OCI-M2 (cell line): ENCODE measurements around the gene ARHGAP45.

ENCODE experiments used
- DNase-seq: peaks from one replicate; lab custom pipeline; 2025; ENCODE audit not compliant: unreplicated experiment; lab: John Stamatoyannopoulos, UW

ARHGAP45 gene

GRCh38 chr19:1069009-1069779 lies 2.2 kb downstream of the ARHGAP45 start:
- no peak for DNase-seq

GRCh38 chr19:1070576-1070930 lies 3.6 kb downstream of the ARHGAP45 start:
- no peak for DNase-seq

- DNase-seq = no peak
Measured at GRCh38 chr19:1070931-1071791, 4.2 kb downstream of the ARHGAP45 start.

GRCh38 chr19:1072371-1073015 lies 5.5 kb downstream of the ARHGAP45 start:
- no peak for DNase-seq

DNA sequence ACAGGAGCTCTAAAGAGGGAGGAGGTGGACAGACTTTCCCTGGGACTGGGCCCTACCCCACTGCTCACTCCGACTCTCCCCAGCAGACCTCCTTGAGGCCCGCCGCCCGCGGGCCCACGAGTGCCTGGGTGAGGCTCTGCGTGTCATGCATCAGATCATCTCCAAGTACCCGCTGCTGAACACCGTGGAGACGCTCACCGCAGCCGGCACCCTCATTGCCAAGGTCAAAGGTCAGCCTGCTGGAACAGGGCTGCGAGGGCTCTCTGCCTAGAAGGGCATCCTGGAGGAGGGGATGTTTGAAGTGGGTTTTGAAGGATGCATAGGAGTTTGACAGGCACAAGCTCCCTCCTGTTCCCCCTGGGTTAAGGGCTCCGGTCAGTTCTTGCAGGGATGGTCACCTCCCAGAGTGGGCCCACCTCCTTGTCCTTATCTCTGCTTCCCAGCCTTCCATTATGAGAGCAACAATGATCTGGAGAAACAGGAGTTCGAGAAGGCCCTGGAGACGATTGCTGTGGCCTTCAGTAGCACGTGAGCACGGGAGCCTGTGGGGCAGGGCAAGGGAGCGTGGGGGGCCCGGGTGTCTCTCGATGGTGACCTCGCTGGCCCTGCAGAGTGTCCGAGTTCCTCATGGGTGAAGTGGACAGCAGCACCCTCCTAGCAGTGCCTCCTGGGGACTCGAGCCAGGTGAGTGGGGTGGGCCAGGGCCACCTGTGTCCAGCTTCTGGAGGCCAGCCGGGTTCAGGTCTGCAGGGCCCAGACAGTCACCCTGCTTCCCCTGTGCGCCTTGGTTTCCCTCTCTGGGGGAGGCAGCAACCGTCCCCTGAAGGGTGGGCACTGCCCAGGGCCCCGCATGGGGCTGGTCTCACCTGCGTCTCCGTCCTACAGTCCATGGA lies 6.3 kb downstream of the ARHGAP45 start:
- DNase-seq = no peak

DNA sequence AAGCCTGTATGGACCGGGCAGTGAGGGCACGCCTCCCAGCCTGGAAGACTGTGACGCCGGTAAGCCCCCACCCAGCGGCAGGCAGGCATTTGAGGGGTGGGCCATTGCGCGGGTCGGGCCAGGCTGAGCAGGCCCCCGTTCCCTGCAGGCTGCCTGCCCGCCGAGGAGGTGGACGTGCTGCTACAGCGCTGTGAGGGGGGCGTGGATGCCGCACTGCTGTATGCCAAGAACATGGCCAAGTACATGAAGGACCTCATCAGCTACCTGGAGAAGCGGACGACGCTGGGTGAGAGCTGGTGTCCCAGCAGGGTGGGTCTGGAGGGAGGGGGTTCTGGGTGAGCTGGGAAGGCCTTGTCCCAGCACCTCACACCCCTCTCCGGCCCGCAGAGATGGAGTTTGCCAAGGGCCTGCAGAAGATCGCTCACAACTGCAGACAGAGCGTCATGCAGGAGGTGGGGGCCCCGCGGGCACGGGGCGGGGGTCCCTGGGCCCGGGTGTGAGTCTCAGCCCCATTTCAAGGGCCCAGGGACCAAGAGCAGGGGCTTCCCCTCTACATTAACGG lies 7.1 kb downstream of the ARHGAP45 start:
- DNase-seq = no peak

GRCh38 chr19:1074544-1075283 lies 7.7 kb downstream of the ARHGAP45 start:
- no peak for DNase-seq

DNA sequence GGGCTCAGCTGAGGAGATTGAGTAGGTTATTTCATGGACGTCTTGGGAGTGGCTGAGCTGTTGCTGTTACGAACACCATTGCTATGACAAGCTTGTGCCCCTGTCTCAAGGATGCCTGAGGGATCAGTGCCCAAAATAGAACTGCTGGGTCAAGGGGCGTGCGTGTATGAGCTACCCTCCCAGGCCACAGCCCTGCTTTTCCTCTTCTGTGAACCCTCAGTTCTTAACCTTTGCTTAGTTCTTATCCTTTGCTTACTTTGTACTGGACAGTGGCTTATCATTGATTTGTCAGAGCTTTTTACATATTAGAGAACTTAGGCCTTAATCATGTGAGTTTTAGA lies 9.0 kb downstream of the ARHGAP45 start:
- no peak for DNase-seq

- DNase-seq = no peak
Measured at GRCh38 chr19:1076951-1077350, 10.0 kb downstream of the ARHGAP45 start.

GRCh38 chr19:1079566-1080111 lies 12.7 kb downstream of the ARHGAP45 start:
- DNase-seq = no peak

DNA sequence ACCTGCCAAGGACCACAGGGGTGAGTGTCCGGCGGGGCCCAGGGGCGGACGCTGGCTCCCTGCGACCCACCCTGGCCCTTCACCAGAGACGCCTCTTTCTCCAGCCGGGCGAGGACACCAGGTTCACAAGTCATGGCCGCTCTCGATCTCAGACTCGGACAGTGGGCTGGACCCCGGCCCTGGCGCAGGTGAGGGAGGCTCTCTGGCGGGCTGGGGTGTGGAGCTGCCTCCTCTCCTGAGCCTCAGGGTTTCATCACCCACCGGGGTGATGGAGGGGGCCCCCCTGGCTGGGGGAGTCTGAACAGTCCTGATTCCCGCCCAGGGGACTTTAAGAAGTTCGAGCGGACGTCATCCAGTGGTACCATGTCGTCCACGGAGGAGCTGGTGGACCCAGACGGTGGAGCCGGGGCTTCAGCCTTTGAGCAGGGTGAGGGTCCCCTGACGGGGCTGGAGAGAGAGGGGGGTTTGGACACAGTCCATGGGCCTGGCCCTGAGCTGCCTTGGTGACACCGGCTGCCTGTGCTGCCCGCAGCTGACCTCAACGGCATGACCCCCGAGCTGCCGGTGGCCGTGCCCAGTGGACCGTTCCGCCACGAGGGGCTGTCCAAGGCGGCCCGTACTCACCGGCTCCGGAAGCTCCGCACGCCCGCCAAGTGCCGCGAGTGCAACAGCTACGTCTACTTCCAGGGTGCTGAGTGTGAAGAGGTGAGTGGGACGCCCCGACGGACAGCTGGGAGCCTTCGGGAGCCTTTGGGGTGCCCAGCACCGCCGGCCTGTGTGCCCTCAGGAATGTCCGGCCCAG lies 13.6 kb downstream of the ARHGAP45 start:
- DNase-seq = no peak

DNA sequence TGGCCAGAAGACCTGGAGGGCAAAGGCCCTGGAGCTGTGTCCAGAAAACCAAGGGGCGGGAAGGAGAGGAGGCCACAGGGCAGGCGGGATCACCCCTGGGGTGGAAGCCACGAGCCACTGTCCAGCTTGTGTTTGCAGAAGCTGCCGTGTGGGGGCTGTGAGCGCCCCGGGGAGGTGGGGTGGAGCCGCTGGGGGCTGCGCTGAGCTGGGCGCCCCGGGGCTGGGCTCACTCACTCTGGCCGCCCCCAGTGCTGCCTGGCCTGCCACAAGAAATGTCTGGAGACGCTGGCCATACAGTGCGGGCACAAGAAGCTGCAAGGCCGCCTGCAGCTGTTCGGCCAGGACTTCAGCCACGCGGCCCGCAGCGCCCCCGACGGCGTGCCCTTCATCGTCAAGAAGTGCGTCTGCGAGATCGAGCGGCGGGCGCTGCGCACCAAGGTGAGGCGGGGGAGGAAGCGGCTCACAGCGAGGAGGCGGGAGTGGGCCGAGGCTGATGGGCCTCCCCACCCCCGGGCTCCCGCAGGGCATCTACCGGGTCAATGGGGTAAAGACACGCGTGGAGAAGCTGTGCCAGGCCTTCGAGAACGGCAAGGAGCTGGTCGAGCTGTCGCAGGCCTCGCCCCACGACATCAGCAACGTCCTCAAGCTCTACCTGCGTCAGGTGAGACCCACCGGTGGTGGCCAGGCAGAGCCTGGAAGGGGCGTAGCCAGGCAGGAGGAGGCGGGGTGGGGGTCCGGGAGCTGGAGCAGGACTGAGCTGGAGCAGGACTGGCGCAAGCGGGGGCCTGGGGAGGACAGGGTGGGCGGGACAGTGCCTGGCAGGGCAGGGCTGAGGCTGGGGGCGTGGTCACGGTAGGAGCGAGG lies 14.6 kb downstream of the ARHGAP45 start:
- DNase-seq = no peak

GRCh38 chr19:1082165-1082927 lies 15.4 kb downstream of the ARHGAP45 start:
- no peak for DNase-seq

DNA sequence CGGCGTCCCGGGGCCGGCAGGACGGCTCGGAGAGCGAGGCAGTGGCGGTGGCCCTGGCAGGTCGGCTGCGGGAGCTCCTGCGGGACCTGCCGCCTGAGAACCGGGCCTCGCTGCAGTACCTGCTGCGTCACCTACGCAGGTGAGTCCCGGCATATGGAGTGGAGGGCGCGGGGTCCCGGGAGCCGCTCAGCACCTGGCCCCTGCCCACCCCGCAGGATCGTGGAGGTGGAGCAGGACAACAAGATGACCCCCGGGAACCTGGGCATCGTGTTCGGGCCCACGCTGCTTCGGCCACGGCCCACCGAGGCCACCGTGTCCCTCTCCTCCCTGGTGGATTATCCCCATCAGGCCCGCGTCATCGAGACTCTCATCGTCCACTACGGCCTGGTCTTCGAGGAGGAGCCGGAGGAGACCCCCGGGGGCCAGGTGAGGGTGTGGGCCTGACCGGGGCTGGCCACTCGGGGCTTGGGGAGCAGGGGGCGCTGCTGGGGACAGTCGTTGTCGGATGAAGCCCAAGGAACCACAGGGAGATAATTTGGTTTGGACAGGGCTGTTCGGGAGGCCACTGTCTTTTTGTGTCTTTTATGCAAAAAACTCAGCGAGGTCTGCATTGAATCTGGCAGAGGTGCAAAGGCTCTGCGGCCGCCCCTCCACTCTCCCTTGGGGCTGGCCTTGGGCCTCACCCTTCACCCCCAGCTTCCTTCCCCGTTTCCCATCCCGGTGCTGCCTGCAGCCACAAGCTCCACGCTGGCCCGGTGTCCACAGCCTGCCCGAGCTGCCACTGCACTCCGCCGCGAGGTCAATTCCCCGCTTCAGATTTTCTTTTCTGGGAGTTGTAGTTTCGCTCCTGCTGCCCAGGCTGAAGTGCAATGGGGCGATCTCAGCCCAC lies 16.2 kb downstream of the ARHGAP45 start:
- DNase-seq = no peak

DNA sequence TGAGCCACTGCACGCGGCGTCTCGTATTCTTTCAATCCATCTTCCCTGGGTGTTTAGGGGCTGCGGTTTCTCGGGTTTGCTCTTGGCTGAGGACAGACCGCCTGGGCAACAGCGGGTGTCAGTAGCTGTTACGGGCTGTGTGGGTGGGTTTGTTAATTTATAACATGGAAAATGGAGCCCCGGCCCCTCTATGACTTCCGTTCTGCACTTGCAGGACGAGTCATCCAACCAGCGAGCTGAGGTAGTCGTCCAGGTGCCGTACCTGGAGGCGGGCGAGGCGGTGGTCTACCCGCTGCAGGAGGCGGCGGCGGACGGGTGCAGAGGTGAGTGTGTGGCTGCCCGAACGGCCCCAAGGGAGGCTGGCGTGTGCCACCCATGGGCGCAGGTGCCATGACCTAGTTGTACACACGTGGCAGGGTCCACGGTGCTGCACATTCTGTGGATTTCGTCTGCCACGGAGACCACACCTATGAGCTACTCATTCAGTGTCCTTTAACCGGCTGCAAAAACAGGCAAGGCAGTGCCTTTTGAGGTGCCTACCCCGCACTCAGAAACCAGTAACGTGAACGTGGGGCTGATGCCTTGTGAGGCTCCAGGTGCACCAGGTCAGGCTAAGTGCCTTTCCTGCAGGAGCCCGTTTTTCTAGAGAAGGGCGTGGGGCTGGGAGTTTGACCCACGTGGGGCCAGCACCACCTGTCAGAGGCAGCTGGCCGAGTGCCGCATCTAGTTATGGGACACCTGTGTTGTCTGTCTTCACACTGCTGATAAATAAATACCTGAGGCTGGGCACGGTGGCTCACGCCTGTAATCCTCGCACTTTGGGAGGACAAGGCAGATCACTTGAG lies 17.3 kb downstream of the ARHGAP45 start:
- DNase-seq = no peak
